GM21737 (cell line): ENCODE data around the gene SERGEF.

Experiments
- ATAC-seq: cut with Tn5 transposase; IDR thresholded peaks from one replicate; pipeline ENCODE4 v1.9.1; 2021; ENCODE audit warnings: mild to moderate bottlenecking, moderate library complexity; ENCODE audit not compliant: unreplicated experiment

The SERGEF gene

DNA sequence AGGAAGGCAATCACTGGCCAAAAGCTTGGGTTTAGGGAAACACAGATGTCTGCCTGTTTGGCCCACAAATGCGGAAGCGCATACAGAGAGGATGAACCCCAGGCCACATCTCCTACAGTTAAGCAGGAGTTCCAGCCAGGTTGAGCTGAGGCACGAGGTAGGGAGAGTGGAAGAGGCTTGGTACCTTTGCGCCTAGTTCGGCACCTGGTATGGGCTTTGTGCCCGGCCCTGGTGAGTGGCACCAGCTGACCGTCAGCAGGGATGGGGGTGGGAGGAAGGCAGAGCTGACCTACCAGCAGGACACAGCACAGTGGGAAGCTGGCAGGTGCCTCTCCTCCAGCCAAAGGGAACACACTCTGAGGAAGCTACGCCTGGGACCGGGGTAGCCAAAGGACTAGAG lies 220.7 kb downstream of the SERGEF start:
- ATAC-seq: no peak

DNA sequence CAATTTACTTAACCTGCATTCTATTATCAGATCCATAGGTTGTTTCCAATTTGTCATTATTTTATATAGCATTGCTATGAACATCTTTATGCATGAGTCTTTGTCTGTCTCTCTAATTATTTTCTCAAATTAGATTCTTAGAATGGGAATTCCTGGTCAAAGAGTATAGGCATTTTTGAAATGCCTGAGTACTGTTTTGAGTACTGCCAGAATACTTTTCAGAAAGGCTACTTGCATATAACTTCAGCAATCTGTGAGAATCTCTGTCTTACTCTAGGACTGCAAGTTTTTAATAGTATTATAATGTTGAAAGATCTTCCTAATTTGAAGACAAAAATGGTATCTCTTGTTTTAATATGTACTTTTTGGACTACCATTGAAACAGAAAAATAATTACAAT lies 221.7 kb downstream of the SERGEF start:
- no peak for ATAC-seq

DNA sequence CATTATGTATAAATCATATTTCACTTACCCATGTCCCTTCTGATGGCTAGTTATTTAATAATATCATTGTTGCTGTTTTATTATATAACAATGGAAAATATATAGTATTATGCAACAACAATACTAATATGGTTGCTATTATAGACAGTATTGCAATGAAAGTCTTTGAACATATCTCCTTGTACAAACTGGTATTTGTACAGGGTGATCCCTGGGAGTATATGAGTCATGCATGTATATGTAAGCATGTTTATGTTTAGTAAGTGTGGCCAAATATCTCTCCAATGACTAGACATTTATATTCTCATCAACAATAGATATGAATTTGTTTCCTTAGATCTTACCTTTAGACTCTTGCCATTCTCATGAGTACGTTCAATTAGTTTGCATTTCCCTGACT lies 222.4 kb downstream of the SERGEF start:
- ATAC-seq: no peak

DNA sequence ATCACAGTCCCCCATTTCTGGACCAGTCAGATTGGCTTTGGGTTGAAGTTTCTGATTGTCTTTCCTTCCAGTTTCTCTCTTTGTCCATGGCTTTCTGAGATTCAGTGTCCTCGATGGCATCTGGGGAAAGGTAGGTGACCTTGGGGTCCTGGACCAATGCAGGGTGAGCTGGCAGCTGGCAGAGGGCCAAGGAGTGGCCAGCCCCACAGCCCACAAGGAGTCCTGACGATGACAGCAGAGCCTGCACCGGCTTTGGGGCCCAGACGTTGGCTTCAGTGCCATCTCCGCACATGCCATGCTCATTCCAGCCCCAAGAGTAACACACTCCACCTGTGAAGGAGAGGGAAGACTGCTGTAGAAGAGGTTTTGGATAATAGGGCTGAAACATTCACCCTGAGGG lies 224.8 kb downstream of the SERGEF start:
- no peak for ATAC-seq

DNA sequence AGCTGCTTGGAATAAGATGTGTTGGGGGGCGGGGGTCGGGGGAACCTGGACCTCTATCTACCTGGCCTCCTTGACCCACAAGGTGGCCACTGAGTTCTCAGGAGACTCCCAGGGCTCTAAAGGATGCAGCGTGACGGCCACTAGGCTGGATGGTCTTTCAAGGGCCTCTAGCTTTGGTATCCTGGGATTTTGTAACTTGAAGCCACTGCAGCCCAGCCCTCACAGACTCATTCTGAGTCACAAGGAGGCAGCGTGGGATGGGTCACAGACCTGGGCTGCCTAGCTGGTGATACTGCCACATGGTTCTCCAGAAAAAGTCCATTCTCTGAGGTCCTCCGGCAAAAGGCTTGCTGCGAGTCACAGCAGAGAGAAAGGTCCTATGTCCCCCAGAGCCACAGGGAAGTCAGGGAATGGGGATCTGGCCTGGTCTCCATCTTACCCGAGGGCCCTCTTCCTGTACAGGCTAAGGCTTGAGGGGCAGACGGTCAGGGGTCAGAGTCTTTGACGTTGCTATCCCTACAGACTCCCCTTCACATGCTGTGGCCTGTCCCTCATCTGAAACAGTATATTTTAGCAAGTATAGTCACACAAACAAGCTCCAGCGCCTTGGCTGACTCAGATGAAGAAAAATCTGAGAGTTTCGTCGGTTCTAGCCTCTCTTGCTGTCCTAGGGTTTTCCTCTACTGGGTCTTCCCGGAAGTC lies 225.9 kb downstream of the SERGEF start:
- ATAC-seq: no peak

DNA sequence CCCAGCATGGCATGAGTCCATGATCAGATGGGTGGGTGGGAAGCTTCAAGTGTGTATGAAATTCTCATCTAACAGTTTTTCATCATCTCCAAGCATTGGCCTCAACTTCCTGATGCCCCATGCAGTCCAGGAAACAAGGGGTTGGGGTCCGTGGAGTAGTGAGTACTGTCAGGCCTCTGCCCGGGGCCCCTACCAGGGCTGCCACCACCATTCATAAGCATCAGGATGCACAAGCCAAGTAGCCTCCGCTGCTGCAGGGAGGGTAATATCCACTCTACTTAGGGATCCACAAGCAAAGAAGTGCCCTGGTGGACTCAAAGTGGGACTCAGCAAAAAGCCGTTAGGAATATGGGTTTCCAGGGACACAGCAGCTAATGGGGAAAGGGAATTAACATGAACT lies 229.0 kb downstream of the SERGEF start:
- ATAC-seq: no peak

DNA sequence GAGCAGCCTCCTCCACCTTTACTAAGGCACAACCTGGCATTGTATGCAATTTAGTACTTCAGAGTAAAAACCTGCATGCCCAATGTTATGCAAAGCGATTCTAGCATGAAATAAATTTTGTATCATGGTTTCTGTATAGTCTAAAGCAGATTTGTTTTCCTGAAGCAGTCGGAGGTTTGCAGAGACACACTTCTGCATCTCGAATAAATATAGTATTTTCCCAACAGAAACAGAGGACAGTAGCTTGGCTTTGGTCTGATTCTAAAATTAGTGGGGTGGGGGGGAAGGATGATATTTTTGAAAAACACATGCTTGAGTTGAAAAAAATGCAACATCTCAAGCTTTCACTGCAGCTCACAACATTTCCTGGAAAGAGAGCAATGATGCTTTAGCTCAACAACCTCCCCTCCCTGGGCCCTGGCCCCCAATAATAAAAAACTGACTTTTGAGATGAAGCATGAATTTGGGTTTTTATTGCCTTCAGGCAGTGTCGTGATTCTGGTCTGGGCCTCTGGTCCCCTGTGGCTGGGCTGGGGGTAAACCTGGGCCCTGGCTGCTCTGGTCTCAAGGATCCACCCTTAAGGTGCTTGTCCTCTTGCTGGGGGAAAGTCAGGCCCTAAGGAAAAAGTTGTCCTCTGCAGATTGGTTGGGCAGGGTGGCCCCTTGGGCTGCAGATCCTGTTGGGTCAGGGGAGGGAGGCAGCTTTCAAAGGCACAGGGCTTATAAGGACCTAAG lies 230.1 kb downstream of the SERGEF start:
- no peak for ATAC-seq

DNA sequence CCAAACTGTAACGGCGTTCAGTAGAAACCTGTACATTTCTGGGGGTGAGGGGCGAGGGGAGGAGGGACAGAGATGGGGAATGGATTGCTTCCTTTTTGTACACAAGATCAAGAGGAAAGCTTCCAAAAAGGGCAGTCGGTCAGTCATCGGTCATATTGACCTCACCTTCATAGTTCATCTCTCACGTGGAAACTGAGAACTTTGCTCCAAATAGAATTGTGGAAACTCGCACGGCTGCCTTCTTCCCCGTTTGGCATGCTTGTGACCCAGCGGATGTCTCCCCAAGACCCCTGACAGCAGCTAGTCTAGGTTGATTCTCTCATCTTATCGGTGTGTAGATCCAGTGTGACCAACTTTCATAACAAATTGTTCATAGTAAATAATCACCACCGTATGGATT lies 230.7 kb downstream of the SERGEF start:
- ATAC-seq: no peak

DNA sequence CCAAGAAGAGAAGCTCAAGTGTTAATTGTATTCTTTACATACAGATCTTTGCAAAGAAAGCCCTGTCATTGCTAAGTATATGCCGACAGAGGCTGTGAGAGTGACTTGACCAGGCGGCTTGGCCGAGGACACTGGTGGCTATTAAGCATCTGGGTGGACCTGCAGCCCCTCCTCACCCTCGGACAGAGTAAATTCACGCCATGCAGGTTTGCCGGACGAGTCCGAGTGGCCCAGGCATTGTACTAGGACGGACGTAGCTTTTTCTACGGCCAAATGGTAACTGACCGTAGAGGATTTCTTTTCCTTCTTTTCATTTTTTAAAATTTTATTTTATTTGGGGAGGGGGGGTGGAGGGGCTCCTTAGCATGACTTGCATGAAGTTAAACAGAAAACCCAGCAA lies 231.2 kb downstream of the SERGEF start:
- no peak for ATAC-seq

DNA sequence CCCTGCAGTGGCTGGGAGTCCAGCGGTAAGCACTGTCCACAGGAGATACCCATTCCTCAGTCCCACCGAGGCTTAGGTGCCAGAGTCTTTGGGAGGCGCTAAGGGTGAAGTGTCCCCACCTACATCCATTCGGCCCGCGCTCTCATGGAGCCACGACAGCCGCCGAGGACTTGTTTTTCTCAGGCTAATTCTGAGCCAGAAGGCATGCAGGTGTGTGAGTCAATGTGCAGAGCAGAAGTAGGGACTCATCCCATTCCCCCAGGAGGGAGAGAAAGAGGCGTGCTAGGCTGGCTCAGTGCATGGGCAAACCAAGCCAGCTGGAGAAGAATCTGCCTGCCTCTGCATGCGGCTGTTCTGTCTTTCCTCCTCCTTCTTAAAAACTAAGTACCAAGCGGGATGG lies 231.6 kb downstream of the SERGEF start:
- no peak for ATAC-seq

DNA sequence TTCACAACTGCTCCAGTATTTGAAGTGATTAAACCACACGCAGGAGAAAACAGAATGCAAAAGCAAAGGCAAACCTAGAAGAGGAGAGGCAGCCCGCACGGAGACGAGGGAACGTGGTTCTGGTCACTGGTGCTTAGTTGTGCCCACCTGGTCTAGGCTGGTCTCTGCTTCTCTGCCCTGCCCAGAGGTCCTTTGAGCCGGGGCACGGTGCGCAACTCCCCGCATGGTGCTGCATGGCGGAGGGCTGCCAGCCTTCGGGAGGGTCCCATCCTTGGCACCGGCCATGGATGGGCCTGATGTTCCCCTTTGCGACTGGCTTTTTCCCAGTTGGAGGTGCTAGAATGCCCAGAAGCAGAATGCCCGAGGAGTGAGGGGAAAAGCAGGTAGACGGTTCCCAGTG lies 232.2 kb downstream of the SERGEF start:
- no peak for ATAC-seq

DNA sequence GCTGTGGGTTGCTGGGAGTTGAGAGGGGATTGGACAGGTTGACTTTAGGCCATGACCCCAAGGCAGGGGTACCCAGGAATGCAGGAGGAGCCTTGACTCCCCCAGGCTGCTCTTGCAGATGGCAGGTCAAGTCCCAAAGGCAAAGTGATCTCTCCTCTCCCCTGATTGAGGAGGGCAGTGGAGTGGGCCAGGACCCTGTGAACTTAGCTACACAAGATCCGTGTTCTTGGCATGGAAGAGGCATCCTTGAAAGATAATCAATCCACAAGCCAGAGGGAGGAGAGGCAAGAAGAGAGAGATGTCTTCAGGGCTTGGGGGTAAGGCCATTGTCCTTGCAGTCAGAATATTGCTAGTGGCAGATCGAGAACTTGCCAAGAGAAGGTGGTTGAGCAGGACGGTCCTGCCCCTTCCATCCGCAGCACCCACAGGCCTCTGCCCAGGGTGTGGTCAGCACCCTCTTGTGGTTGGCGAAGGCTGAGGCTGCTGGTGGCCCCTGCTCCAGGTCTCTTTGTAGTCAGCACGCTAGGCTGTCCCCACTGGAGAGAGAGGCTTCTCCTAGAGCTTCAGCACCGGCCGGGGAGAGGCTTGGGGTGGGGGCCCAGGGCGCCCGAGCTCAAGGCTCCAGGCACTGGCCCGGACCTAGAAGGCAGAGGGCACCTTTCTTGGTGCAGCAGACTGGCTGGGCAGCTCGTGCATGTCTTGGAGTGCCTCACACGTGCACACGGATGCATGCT lies 232.8 kb downstream of the SERGEF start:
- ATAC-seq: no peak

DNA sequence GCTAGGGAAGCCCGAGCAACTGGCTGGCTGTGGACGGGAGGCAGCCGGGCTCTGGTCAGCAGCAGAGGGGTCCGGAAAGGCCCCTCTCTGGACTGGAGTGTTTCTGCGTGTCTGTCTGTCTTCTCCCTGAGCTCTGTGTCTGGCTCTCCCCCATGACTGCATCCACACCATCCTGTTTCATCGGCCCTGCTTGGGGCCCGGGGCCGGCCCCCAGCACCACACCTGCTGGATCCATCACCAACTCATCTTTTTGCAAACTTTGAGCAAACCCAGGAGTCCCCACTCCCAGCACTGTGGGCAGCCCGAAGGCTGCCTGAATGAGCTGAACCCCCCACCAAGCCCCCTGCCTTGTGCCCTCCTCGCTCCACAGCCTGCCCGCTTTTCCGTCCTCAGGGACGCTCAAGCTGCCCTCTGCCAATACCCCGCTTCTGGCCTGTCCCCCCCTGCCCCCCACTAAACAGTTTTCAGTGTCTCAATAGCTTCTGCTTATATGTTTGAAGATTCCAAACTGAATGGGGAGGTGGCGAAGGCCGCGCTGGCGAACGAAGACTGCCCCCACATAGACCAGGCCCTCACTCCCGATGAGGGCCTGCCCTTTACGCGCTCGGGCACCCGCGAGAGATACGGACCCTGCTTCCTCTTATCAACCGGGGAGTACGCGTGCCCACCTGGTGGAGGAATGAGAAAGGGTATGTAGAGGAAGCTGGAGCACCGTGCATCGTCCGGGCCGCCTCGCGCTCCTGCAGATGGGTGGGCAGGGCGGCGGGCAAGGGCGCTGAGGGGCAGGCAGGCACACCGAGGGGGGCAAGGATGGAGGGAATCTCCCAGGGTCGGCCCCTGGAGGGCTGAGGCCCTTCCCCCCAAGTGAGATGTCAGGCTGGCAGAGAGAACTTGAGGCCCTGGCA lies 233.6 kb downstream of the SERGEF start:
- ATAC-seq: no peak

DNA sequence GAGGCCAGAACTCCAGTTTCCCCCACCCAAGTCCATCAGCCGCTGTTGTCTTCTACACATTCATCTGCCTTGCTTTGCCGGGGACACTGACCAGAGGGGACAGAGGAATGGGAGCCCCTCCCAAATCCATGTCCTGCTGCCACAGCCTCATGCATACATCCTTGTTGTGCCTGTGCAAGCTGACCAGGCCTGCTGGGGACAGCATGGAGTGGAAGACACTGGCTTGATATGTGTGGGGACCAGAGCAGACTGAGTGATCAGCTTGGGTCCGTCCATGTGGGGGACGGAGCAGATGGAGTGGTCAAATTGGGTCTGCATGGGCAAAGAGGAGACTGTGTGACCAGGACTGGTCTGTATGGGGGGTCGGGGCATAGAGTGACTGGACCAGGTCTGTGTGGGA lies 234.5 kb downstream of the SERGEF start:
- no peak for ATAC-seq

DNA sequence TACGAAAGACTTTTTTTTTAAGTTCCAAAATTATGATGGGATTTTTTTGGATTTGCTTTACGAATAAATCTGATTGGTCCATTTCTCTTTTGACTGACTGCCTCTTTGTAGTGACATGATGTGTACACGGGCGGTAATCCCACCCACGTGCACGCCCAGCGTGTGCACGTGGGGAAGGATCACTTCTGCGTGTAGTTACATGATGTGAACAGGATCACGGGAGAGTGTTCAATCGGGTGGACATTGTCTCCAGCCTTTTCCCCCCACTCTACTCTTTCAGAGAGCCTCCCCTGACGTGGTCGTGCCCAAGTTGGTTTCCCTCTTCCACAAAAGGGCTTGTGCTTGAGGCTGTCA lies 235.1 kb downstream of the SERGEF start:
- ATAC-seq: no peak

DNA sequence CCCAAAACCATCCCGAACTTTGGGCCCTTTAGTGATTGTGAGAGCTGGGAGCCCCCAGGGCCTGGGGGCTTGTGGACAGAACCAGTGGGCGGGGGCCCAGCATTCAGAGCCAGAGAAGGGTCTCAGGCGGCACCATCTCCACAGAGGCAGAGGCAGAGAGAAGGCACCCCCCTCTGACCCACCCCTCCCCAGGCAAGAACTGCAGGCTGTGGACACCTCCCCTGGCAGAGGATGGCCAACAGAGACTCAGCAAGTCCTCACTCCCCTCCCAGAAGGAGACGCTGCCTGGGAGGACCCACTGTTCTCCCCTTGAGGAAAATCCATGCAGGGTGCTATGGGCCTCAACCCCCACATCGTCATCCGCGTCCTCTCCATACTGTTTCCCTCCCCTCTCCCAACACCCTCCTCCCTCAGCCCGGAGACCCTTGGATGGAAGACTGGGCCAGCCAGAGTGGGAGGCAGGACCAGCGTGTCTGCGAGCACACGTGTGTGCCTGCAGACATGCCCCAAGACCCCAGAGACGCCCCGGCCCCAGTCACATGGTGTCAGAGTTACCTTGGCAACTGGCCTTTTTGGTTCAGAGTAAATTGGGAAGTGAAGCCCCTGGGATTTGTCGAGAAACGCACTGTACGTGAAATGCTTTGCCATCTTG lies 235.6 kb downstream of the SERGEF start:
- ATAC-seq: no peak

DNA sequence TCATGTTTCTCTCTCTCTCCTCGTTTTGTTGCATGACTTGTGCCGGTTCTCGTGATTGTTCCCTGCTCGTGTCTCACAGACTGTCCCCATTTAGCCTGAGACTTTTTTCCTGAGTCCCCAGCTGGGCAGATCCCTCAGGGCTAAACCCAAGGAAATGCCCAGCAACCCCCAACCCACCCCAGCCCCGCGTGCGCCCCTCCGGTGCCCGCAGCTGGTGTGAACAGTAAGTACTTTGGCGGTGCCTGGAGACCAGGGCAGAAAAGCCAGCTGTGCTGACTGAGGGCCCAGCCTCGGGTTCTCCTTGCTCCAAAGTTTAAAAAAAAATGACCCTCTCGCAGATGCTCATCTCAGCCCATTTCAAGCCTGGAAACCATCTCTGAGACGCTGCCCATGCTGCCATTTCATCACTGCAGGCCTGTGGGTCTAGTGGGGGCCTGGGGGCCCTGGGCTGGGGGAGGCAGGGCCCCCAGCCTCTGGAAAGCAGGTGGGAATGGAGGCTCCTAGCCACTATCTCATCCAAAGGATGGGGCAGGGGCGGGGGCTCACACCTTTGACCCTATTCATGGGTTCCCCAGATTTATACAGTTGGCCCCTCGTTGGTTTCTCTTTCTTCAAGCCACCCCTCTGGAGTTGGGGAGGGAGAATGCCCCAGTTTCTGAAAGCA lies 236.5 kb downstream of the SERGEF start:
- ATAC-seq: no peak

DNA sequence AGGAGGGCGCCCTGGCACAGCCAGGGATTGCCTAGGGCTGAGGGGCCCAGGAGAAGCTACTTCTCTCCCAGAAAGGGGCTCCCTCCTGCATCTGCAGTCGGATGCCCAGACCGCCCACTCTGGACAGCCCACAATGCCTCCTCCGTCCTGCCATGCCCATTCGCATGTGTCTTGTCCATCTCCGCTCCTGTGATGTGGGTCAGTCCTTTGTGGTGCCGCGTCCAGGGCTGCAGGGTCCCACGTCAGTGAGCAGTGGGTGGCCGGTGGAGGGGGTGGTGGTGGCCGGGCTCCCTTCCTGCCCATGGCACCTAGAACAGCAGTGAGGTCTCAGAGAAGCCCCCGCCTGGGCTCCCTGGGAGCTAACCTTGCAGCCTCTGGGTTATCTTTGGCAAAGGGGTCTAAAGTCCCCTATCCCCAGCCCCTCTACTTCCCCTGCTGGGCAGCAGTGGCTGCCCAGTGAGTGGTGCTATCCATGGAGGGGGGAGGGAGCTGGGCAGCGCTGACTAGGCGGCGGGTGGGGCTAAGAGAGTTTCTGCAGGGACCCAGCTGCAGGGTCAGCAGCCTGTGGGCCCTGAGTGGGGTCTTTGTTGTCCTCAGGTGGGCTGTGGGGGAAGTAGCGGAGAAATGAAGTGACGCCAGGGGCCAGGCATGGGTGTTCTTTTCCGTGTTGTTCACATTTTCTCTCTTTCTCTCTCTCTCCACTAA lies 237.2 kb downstream of the SERGEF start:
- ATAC-seq: no peak

DNA sequence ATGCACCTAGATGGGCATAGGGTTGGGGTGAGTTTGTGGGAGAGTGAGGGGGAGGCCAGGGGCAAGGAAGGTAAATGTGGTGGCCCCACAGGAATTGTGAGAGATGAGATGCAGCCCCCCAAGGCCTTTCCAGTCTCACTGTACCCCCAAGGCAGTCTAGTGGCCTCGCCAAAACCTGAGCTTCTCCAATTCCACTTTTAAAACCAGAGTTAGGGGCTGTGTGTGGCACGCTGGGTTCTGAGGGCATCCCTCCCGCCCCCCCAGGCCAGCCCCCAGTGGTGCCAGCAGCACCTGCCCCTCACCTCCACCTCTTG lies 237.9 kb downstream of the SERGEF start:
- ATAC-seq: no peak
